ENCODE measurements around the gene APPL1.
"Not testable (repeated sequence)": the region's sequence is repeated elsewhere in the genome, so short reads cannot be mapped to it uniquely, and the experiment has no call there.

The APPL1 gene

GRCh38 chr3:57268416-57268815 is 40.9 kb downstream of the APPL1 start:
- in situ Hi-C loops (cut with MboI; ENCODE audit: low sequenced_read_pairs): no loop called here

GRCh38 chr3:57274845-57275244 is 47.3 kb downstream of the APPL1 start:
- in situ Hi-C loops (cut with MboI; ENCODE audit: low sequenced_read_pairs): no loop called here

DNA sequence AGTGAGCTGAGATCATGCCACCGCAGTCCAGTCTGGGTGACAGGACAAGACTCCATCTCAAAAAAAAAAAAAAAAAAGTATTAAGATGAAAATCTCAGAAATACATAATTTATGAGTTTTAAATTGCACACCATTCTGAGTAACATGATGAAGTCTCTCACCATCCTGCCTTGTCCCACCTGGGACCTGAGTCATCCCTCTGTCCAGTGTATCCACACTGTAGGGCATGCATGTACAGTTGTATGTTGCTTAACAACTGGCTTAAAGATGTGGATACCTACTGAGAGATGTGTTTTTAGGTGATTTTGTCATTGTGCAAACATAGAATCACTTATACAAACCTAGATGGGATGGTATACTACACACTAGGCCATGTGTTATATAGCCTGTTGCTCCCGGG is 47.9 kb downstream of the APPL1 start:
- in situ Hi-C loops (cut with MboI; ENCODE audit: low sequenced_read_pairs): no loop called here

GRCh38 chr3:57278237-57278636 is 50.7 kb downstream of the APPL1 start:
- in situ Hi-C loops (cut with MboI; ENCODE audit: low sequenced_read_pairs): no loop called here

DNA sequence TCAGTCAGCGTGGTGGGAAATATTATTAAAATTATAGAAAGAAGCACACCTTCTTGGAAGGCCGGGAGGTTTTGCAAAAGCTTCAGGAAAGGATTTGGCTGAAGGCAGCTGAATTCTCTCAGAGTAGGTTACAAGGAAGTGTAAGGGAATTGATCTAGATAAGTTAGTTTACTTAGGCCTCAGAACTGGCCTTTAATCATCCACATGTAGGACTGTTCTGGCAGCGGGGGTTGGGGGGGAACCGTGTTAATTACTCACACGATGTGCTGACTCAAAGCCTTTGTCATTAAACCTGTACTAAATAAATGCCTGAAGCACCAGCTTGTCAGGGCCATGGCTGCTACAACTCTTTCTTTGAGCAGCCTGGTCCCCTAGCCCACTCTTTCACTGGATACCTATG is 52.2 kb downstream of the APPL1 start:
- in situ Hi-C loops (cut with MboI; ENCODE audit: low sequenced_read_pairs): no loop called here

DNA sequence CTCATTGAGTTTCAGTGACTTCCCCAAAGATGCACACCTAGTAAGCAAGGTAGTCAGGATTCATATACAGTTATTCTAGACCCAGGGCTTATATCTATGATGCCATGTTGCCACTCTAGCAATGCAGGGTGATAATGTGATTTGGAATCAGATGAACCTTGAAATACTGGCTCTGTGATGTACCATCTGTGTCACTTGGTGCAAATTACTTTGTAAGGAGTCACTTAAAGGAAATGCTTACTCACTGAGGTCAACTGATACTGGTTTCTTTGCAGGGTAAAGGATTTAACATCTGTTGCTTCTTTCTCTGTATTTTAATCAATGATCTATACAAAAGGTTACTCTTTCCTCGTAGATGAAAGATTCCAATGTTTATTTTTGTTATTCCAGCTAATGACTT is 54.2 kb downstream of the APPL1 start:
- in situ Hi-C loops (cut with MboI; ENCODE audit: low sequenced_read_pairs): no loop called here

DNA sequence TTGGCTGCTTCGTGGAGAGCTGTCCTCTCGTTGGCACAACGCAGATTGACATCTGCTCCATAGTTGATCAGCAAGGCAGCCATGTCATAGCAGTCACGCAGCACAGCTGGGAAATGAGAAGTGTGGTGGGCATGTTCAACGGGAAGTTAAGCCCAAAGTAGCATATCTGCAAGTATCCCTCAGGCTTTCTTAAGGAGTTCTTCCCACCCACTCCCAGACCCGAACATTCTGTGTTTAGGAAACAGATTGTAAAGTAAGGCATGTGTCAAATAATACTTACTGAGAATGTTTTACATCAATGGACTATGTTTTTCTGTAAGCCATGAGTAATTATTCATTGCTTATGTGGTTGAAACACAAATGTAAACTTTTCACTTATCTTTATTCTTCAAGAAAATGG is 55.8 kb downstream of the APPL1 start:
- in situ Hi-C loops (cut with MboI; ENCODE audit: low sequenced_read_pairs): no loop called here

DNA sequence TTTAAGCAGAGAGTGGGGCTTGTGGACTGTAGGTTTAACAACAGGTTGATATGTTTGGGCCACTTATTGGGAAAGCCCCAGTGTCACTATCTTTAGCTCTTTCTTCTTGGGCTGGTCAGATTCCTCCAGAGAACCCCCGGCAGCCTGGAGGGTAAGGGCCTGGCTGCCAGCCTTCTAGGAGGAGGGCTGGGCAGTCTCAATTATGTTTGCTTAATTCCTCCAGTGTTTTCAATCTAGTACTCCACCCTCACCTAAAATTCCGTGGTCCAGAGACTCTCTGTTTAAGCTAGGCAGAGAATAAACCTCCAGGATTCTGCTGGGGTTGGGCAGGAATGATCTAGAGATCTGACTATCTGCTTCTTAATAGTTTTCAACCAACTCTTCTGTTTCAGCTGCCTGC is 59.7 kb downstream of the APPL1 start:
- in situ Hi-C loops (cut with MboI; ENCODE audit: low sequenced_read_pairs): no loop called here

DNA sequence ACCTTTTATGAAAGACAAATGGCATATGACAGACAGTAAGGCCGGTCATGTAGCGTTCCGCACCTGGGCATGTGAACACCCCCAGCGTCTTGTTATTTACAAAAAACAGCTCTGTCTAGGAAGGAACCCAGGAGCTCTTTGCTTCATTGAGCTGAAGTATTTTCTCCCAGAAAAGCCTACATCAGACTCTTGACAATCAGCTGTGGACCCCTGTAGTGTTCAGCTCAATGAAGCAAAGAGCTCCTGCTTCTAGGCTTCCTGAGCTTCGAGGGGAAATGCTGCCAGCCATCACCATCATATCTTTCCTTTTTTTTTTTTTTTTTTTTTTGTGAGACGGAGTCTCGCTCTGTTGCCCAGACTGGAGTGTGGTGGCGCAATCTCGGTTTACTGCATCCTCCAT is 60.9 kb downstream of the APPL1 start:
- in situ Hi-C loops (cut with MboI; ENCODE audit: low sequenced_read_pairs): no loop called here

DNA sequence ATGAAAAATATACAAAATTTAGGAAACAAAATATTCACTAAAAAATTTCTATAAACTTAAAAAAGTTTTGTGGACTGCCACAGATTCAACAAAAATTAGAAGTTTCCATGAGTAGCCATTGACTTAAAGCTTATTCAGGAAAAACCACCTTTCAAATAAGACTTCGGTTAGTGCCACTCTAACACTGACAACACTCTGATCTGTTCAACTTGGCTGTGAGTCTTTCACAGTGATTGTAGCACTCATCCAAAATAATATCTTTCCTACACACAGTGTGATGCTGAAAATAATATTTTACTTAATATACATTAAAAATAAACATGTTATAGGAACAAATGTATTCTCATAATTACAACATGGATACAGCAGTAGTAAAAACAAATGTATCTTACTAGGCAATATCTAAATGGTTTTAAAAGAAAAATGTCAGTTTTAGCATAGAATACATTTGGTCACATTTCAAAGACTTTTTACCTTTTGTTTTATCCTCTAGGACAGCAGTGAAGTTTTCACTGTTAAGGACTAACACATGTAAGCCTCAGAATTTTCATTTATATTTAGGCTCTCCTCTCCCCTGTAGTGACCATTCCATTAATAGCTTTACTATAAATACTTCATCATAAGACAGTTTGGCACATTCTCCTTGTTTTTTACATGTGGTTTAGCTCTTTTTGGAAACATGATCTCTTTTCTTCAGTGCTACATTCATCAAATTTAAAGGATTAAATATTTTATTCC is 64.8 kb downstream of the APPL1 start, which contains the start of gene ASB14:
ASB14 (minus strand) TSS at position 527 of the 738 bp plus-strand sequence. CDS start 652 bp downstream, outside the sequence.
- in situ Hi-C loops (cut with MboI; ENCODE audit: low sequenced_read_pairs): no loop called here

DNA sequence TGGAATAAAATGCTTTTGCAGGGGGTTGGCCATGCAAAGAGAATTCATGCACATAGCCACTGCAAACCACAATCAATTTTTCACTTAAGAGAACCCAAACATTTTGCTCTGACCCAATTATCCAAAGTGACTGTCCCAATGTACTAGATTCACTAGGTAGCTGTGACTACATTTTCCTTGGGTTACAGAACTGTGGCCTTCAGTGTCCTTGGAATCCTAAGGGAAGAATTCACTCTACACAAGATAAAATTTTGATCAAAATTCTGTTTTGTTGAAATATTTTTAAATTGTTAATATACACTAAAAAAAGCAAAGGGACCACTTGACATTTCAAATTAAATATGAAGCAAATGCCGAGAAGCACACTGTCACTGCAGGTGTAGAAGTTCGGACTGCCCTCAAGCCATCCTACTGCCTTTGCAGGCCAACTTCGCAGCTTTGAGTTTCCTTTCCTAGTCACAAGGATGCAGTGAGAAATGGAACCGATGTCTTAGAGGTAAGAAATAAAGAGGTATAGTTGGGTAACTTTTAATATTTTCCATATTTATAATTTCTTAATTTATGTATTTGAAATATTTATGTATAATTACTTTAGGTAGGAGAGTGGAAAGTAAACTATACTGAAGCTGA is 65.5 kb downstream of the APPL1 start:
- in situ Hi-C loops (cut with MboI; ENCODE audit: low sequenced_read_pairs): no loop called here

DNA sequence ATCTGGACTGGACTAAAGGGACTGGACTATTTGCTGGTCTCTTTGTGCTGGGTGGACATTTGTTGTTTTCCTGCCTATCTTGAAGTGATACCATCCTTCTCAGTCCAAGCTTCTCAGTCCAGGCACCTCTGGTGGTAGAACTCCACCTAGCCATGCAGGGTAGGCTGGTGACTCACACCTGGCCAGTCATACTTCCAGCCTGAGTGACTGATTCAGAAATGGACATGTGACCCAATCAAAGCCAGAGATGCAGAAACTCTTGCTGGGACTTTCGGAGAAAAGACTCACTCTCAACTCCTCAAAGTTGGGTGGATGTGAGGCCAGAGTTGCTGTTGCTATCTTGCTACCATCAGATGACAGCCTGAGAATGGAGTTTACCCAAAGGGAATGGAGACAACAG is 70.5 kb downstream of the APPL1 start:
- in situ Hi-C loops (cut with MboI; ENCODE audit: low sequenced_read_pairs): no loop called here

DNA sequence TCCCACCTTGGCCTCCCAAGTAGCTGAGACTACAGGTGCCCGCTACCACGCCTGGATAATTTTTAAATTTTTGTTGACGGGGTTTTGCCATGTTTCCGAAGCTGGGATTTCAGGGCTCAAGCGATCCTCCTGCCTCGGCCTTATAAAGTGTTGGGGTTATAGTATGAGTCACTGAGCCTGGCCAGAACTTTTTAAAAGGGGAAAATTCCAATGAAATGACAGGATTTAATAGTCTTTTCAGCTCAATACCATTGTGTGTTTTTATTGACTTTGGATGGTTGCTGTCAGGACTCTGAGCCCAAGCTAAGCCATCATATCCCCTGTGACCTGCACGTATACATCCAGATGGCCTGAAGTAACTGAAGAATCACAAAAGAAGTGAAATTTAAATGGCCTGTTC is 76.0 kb downstream of the APPL1 start:
- in situ Hi-C loops (cut with MboI; ENCODE audit: low sequenced_read_pairs): not testable (repeated sequence)

DNA sequence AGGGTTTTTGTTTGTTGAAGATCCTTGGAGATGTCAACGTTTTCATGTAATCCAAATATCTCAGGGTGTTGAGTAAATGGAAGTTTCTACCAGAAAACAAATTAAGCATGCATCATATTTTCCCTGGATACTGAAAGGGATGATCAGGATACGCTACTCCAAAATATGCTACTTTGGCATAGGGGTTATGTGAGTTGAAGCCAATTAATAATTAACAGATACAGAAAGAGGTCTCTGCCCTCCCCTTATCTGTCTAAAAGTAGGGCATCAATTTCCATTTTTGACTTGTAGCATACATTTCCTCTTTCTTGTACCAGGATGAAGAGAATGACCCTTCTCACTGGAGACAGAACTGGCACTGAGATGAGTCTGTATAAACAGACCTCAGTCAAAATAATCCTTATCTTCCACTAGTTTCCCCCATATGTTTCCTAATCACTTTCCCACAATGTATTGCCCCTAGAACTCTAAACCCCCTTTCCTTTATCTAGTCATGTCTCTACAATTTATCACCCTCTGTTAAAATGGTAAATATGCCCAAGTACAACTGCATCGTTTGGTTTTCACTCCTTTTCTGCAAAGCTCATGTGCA is 82.3 kb downstream of the APPL1 start:
- in situ Hi-C loops (cut with MboI; ENCODE audit: low sequenced_read_pairs): no loop called here

GRCh38 chr3:57314204-57314603 is 86.7 kb downstream of the APPL1 start:
- in situ Hi-C loops (cut with MboI; ENCODE audit: low sequenced_read_pairs): no loop called here
